ENCODE results near the gene TAF4.

Gene TAF4

DNA sequence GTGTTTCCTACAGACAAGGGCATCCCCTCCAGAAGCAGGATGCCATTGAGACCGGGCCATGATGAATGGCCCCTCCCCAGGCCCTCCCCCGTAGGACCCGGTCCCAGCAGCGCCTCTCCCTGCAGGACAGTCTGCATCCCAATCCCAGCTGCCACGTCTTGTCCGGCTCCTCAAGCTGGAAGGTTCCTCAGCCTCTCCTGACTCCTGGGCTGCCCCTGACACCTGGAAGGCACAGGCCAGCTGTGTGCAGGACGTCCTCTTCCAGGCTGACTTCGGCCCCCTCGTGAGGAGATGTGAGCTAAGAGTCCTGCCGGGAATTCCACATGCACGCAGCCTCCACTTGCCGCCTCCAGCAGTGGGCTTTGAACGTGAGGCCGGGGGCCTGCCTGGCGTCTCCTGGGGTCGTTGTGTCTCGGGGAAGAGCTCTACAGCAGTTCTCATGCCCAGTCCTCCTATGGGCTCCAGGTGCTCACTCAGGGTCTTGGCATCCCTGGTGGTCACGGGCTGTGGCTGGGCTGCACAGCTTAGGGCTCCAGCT is 64.4 kb downstream of the TAF4 start:
- no peak for DNase-seq (ENCODE audit: low read depth)
- no peak for TF ChIP-seq CTCF (conservative IDR thresholded peaks at IDR 0.05; ENCODE audit: low read depth, low read length)
- H3K4me3 ChIP-seq (ENCODE audit: low read length), result no peak overlapping the region

DNA sequence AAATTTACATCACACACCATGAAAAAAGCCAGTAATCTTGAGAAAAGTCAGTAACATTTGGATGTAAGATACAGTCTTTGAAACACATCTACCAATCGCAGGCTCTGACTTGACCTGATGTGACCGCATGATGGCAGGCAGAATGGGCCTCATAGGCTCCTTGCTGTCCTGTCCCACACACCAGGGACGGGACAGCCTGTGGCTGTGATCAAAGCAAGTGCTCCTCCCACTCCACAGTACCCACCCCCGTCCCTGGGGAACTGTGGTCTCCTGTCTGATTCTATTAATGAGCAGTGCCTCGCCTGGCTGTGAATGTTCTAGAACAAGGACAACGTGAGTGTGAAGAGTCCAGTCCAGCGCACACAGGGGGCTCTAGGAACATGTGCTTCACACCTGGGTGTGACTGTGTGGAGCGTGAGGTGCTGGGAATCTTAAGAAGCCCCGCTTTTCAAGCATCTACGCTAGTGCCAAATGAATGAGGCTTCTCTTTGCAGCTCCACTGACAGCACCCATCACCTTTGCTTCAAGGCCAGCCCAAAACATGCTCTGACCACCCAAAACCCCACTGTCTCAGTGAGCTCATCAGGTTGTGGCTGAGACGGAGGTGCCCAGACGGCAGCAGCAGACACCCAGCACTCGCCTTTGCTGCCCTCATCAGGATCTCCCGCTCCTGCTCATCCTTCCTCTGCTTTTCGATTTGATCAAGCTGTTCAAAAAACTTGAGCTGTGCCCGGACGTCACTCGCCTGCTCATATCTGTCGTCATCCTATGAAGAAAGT is 67.1 kb downstream of the TAF4 start:
- no peak for DNase-seq (ENCODE audit: low read depth)
- no peak overlapping the region for H3K4me3 ChIP-seq (ENCODE audit: low read length)
- TF ChIP-seq CTCF (conservative IDR thresholded peaks at IDR 0.05; ENCODE audit: low read depth, low read length), result no peak

- DNase-seq (ENCODE audit: low read depth), result no peak
- TF ChIP-seq CTCF (conservative IDR thresholded peaks at IDR 0.05; ENCODE audit: low read depth, low read length), result no peak
- H3K4me3 ChIP-seq (ENCODE audit: low read length), result no peak overlapping the region
These were observed 67.8 kb downstream of the TAF4 start for GRCh38 chr20:61997891-61998290.

DNA sequence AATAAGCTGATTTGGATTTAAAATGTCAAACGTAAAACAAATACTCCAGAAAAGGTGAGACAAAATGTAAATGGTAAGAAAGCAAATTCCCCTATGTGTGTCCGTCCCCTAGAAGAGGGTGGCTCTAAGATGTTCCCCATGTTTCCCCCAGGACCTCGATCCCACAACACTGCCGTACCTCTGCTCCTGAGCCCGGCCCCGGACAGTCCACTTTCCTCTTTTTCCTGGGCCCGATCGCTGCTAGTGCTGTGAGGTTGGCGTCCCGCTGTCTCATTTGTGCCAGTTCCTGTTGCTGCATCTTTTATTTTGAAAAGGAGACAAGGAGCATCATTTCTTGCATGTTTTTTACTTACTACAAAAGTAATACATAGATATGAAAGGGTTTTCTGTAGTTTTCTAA is 68.3 kb downstream of the TAF4 start:
- TF ChIP-seq CTCF (conservative IDR thresholded peaks at IDR 0.05; ENCODE audit: low read depth, low read length), result no peak
- DNase-seq (ENCODE audit: low read depth), result no peak
- no peak overlapping the region for H3K4me3 ChIP-seq (ENCODE audit: low read length)

- no peak for DNase-seq (ENCODE audit: low read depth)
- TF ChIP-seq CTCF (conservative IDR thresholded peaks at IDR 0.05; ENCODE audit: low read depth, low read length), result no peak
- no peak overlapping the region for H3K4me3 ChIP-seq (ENCODE audit: low read length)
These were observed 71.1 kb downstream of the TAF4 start for GRCh38 chr20:61994546-61994945.

DNA sequence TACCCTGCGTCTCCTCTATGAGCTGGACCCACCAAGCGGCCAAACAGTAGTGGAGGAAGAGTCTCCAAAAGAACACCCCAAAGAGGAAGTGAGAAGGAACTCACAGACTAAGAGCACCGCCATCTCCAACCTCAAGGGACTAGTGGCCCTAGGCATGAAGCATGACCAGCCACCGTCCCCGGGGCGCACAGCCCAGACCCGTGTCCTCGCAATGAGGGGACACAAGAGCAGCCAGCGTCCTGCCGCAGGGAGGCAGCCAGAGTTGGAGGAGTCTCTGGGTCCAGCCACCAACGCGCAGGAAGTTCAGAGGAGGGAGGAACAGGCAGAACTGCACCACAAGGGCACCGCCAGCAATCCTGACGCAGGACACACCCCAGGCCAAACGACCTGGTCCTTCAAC is 72.6 kb downstream of the TAF4 start:
- no peak for DNase-seq (ENCODE audit: low read depth)
- no peak overlapping the region for H3K4me3 ChIP-seq (ENCODE audit: low read length)
- no peak for TF ChIP-seq CTCF (conservative IDR thresholded peaks at IDR 0.05; ENCODE audit: low read depth, low read length)

- no peak overlapping the region for H3K4me3 ChIP-seq (ENCODE audit: low read length)
- DNase-seq (ENCODE audit: low read depth), result no peak
- no peak for TF ChIP-seq CTCF (conservative IDR thresholded peaks at IDR 0.05; ENCODE audit: low read depth, low read length)
These were observed 74.2 kb downstream of the TAF4 start for GRCh38 chr20:61991476-61991875.

Measured in retinal pigment epithelial cell (primary cell).